Activated B cell treated with CpG ODN at 0.5 μM for 24 hours (primary cell): ENCODE measurements around the gene ATRN. TPM values are rescaled to one million over a fixed set of nuclear protein-coding genes. Genes with fewer than 3 reads are reported as not detected.

Experiments used
- ATAC-seq: fragments of 200-7000 bp; cut with Tn5 transposase; one replicate; pipeline ENCODE4 v1.10.0; 2021; ENCODE audit warnings: low read depth, mild to moderate bottlenecking, moderate library complexity
- CTCF ChIA-PET: fragments of 350-600 bp; sonication (Branson Sonifier 250); formaldehyde crosslinking; loops from one replicate; lab custom pipeline; 2021; ENCODE audit warnings: antibody characterized with exemption; lab: Charles Lee
- POLR2A ChIA-PET: fragments of 350-600 bp; sonication (Branson Sonifier 250); formaldehyde crosslinking; loops from one replicate; lab custom pipeline; 2021; ENCODE audit warnings: antibody characterized with exemption; lab: Charles Lee
- DNase-seq: peaks from one replicate; pipeline ENCODE4 v3.0.0; 2022
- H3K27ac Mint-ChIP-seq: one replicate; pipeline ENCODE4 v1.8.0; 2020; ENCODE audit warnings: mixed read lengths
- H3K27me3 Mint-ChIP-seq: one replicate; pipeline ENCODE4 v1.8.0; 2021; ENCODE audit warnings: mixed read lengths
- H3K36me3 Mint-ChIP-seq: one replicate; pipeline ENCODE4 v1.8.0; 2021; ENCODE audit warnings: low read depth, mixed read lengths
- H3K4me1 Mint-ChIP-seq: one replicate; pipeline ENCODE4 v1.8.0; 2021; ENCODE audit warnings: mixed read lengths
- H3K4me3 Mint-ChIP-seq: one replicate; pipeline ENCODE4 v1.8.0; 2020; ENCODE audit warnings: mild to moderate bottlenecking, mixed read lengths
- H3K9me3 Mint-ChIP-seq: one replicate; pipeline ENCODE4 v1.8.0; 2020; ENCODE audit warnings: mixed read lengths
- intact Hi-C: fragments of 100-400 bp; cut with micrococcal nuclease; formaldehyde crosslinking; loops from one replicate; pipeline ENCODE4 v1.15.1; 2024
- total RNA-seq: library from RNA; stranded (reverse); gene quantifications from 2 replicates; pipeline ENCODE4 v1.2.3, GENCODE V29; 2022
- TF ChIP-seq, protein P1 (sequence below): fragments of 200-600 bp; IDR thresholded peaks from one replicate; pipeline ENCODE4 v1.8.0; 2022; ENCODE audit warnings: antibody characterized with exemption, mild to moderate bottlenecking

Gene ATRN
- total RNA-seq, 1 donor from 2014 or later: 13.0 TPM

DNA sequence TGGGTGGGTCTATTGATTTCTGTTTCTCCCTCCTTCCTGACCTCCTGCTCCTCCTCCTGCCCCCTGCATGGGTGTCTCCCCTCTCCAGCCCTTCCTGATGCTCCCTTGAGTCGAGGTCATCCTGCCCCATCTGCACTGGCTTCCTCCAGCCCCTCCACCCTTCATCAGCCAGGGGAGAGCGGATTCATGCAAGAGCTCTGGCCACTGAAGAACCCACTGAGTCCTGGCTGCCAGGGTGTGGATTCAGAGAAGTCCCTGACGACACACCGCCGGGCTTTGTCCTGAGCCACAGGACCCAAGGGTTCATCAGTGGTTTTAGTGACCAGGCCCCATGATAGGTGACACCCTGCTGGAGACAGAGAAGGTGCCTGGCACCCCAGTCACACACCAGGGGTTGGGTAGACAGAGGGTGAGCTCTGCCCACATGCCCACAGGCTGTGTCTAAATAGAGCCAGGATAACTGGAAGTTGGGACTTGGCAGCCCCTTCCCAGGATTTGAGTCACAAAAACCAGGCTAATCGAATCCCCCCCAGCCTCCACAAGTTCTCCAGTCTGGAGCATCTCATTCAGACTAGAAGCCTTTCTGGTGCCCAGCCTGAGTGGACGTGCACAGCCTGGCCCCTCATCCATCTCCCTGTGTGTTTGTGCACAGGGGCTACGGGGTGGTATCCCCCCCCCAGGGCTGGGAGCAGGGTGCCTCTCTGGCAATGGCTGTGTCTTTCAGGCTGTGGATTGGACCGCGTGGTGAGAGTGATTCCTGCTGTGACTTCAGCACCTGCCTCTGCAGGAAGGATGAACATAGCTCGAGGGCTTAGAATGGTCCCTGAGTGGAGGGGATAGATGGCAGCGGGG is 191.2 kb downstream of the ATRN start:
- Mint-ChIP-seq H3K27me3 (peaks cover 40% of the 10 kb centered on the region), H3K4me3 (no peak overlapping the region), H3K27ac (no peak overlapping the region), H3K36me3 (no peaks in the 10 kb centered on the region), H3K9me3 (no peaks in the 10 kb centered on the region), H3K4me1 (peaks cover 16% of the 10 kb centered on the region)
- DNase-seq: no peak
- TF ChIP-seq, protein P1, sequence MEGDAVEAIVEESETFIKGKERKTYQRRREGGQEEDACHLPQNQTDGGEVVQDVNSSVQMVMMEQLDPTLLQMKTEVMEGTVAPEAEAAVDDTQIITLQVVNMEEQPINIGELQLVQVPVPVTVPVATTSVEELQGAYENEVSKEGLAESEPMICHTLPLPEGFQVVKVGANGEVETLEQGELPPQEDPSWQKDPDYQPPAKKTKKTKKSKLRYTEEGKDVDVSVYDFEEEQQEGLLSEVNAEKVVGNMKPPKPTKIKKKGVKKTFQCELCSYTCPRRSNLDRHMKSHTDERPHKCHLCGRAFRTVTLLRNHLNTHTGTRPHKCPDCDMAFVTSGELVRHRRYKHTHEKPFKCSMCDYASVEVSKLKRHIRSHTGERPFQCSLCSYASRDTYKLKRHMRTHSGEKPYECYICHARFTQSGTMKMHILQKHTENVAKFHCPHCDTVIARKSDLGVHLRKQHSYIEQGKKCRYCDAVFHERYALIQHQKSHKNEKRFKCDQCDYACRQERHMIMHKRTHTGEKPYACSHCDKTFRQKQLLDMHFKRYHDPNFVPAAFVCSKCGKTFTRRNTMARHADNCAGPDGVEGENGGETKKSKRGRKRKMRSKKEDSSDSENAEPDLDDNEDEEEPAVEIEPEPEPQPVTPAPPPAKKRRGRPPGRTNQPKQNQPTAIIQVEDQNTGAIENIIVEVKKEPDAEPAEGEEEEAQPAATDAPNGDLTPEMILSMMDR: no peak
- ChIA-PET POLR2A (no interaction called here), CTCF (no interaction called here)
- no peak for ATAC-seq
- intact Hi-C loops: no loop called here

DNA sequence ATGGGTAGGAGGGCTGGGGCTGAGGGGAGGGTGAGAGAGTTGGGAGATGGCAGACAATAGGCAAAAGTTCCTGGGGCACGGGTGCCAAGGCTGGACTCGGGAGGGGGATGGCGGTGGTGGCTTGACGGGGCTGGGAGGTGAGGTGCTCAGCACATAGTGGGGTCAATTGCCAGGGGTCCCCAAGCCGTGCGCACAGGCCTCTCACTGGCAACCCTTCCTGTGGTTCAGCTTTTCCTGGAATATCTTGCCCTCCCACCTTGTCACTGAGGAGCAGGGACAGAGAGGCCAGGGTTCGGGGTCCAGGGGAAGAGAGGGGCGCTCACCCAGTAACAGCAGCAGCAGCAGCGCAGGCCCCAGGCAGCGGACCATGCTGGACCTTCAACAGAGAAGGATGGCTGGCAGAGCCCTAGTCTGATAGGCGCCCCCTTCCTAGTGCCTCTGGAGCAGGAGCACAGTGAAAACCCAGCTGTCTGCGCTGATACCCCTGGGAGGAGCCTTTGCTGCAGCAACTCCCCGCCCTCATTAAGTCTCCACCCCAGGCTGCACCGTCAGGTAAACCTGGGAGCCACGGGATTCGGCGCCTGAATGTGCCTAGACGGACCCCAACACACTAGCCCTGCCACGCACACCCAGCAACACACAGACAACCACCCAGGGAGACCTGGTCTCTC is 192.3 kb downstream of the ATRN start, which contains the start of gene GFRA4:
Gene GFRA4 (minus strand): TSS at position 369 of the 671 bp plus-strand sequence. CDS start 0 bp downstream, at position 369.
- Mint-ChIP-seq H3K36me3 (no peaks in the 10 kb centered on the region), H3K4me3 (no peak within 1 kb of the TSS), H3K4me1 (peaks cover 16% of the 10 kb centered on the region), H3K9me3 (no peaks in the 10 kb centered on the region), H3K27ac (no peak within 1 kb of the TSS), H3K27me3 (peaks cover 43% of the 10 kb centered on the region)
- TF ChIP-seq, protein P1: no peak
- no peak for ATAC-seq
- no peak for DNase-seq
- ChIA-PET CTCF (no interaction called here), POLR2A (no interaction called here)
- intact Hi-C loops: no loop called here

DNA sequence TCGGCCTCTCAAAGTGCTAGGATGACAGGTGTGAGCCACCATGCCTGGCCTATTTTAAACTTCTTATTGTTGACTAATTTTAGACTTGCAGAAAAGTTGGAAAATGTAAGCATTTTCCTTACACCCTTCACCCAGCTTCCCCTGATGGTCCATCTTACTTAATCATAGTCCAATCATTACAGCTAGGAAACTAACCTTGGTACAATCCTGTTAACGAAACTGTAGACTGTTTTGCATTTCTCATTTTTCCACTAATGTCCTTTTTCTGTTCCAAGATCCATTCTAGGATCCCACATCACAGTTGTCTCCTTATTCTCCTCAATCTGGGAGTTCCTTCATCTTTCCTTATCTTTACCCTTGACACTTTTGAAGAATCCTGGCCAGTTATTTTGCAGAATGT is 193.0 kb downstream of the ATRN start:
- intact Hi-C loops: no loop called here
- ChIA-PET CTCF (no interaction called here), POLR2A (no interaction called here)
- DNase-seq: no peak
- no peak overlapping the region for H3K4me3 Mint-ChIP-seq
- no peaks in the 10 kb centered on the region for H3K36me3 Mint-ChIP-seq
- peaks cover 13% of the 10 kb centered on the region for H3K4me1 Mint-ChIP-seq
- ATAC-seq: no peak
- H3K9me3 Mint-ChIP-seq: no peaks in the 10 kb centered on the region
- H3K27ac Mint-ChIP-seq: no peak overlapping the region
- TF ChIP-seq, protein P1: no peak
- peaks cover 45% of the 10 kb centered on the region for H3K27me3 Mint-ChIP-seq

DNA sequence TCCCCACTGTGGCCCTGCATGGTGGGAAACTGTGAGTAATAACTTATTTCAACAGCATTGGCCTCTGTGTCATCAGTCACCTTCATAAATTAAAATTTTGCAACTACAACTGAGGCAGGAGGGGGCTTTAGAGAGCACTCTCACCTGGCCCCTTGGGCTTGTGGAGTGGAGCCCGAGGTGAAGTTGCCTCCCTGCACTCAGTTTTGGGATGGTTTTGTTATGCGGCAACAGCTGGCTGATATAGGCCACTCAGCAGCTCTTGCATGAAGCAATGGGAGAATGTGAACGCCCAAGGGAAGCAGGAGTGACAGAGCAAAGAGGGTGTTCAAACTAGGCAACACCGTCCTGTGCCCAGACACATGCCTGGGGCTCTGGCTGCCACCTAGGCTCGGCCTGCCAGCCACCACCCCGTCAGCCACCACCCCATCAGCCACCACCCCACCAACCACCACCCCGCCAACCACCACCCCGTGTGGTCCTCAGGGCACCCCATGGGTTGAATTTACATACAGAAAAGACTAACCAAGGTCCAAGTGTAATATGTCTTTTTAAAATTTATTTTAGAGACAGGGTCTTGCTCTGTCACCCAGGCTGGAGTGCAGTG is 196.7 kb downstream of the ATRN start:
- Mint-ChIP-seq H3K36me3 (no peaks in the 10 kb centered on the region), H3K27me3 (peaks cover 44% of the 10 kb centered on the region), H3K4me1 (peaks cover 5% of the 10 kb centered on the region), H3K27ac (no peak overlapping the region), H3K9me3 (no peaks in the 10 kb centered on the region), H3K4me3 (no peak overlapping the region)
- intact Hi-C loops: no loop called here
- ATAC-seq: no peak
- ChIA-PET POLR2A (no interaction called here), CTCF (interaction anchor here (0.7 kb wide), 1 partner anchor 9 kb away, joined by 5 read pairs; no protein-coding TSS in a partner anchor)
- no peak for DNase-seq
- TF ChIP-seq, protein P1: no peak
